HepG2 (cell line): ENCODE results near the gene PMIS2. TPM values are rescaled to one million over a fixed set of nuclear protein-coding genes. Genes with fewer than 3 reads are reported as not detected.

Source experiments
- ATAC-seq: fragments of 200-7000 bp; cut with Tn5 transposase; 3 replicates; pipeline ENCODE4 v1.9.1; 2020; ENCODE audit warnings: mild to moderate bottlenecking, moderate library complexity
- BruUV-seq: library from RNA; stranded (reverse); fragments of 400-500 nt; replicated peaks from 2 replicates; lab custom pipeline; 2021; lab: Mats Ljungman, UMichigan
- CTCF ChIA-PET: fragments of 300-600 bp; formaldehyde crosslinking; extraction: SDS; loops from one replicate; lab custom pipeline; 2021; ENCODE audit warnings: low total read pairs, inconsistent platforms, low intra/inter-chr PET ratio; lab: Yijun Ruan, JAX
- POLR2A ChIA-PET: fragments of 350-600 bp; sonication (Branson Sonifier 250); formaldehyde crosslinking; loops from one replicate; lab custom pipeline; 2020; ENCODE audit warnings: antibody characterized with exemption, inconsistent platforms; lab: Yijun Ruan, JAX
- DNase-seq: peaks from one replicate; pipeline ENCODE4 v3.0.0-alpha.2; 2015; ENCODE audit warnings: low spot score
- FAIRE-seq: peaks from 3 replicates; lab custom pipeline; 2011; peaks lifted over from hg19 to GRCh38; lab: Jason Lieb, UNC
- H2AFZ ChIP-seq: one replicate; pipeline ENCODE4 v1.6.1; 2011; ENCODE audit warnings: low read length, inconsistent platforms
- H3K27ac ChIP-seq: fragments of 300-600 bp; 3 replicates; pipeline ENCODE4 v1.8.0; 2011; ENCODE audit warnings: mixed run types, mild to moderate bottlenecking, mixed read lengths, low read length, inconsistent platforms; ENCODE audit not compliant: insufficient read depth; ENCODE audit errors: extremely low read length
- H3K27me3 ChIP-seq, 2 experiments: fragments of 200-600 bp in 1 of 2; 2 replicates in 1 of 2; 3 replicates in 1 of 2; pipeline versions ENCODE4 v1.6.0 to v1.8.0; 2011; ENCODE audit warnings: low read length in 2 of 2, mild to moderate bottlenecking in 2 of 2, moderate library complexity in 2 of 2, inconsistent platforms in 1 of 2; ENCODE audit not compliant: insufficient read depth in 2 of 2, control insufficient read depth in 1 of 2
- H3K36me3 ChIP-seq, 2 experiments: fragments of 200-600 bp in 1 of 2; replicated peaks in 1 of 2; 2 replicates in 1 of 2; 3 replicates in 1 of 2; pipeline versions ENCODE4 v1.5.1 to v1.8.0; 2011; ENCODE audit warnings: low read length in 2 of 2, inconsistent platforms in 1 of 2; ENCODE audit not compliant: insufficient read depth in 2 of 2, control insufficient read depth in 1 of 2
- H3K4me1 ChIP-seq: 2 replicates; pipeline ENCODE4 v1.5.1; 2012; ENCODE audit warnings: low read length, inconsistent platforms; ENCODE audit not compliant: insufficient read depth
- H3K4me2 ChIP-seq: 2 replicates; pipeline ENCODE4 v1.6.0; 2011; ENCODE audit warnings: low read depth, low read length, inconsistent platforms
- H3K4me3 ChIP-seq, 3 experiments: fragments of 200-600 bp in 1 of 3; sonication (generic), shearing (Covaris generic) in 1 of 3; replicated peaks in 1 of 3; 2 replicates each; pipeline ENCODE4 v1.5.1; 2011 to 2016; ENCODE audit warnings: low read length in 3 of 3, inconsistent platforms in 2 of 3, low read depth in 2 of 3, mild to moderate bottlenecking in 2 of 3, control low read depth in 1 of 3, mixed read lengths in 1 of 3; ENCODE audit not compliant: insufficient read depth in 1 of 3
- H3K79me2 ChIP-seq: one replicate; pipeline ENCODE4 v1.6.1; 2011; ENCODE audit warnings: low read length, inconsistent platforms; ENCODE audit not compliant: insufficient read depth
- H3K9ac ChIP-seq: 2 replicates; pipeline ENCODE4 v1.6.0; 2011; ENCODE audit warnings: mild to moderate bottlenecking, low read depth, low read length, inconsistent platforms; ENCODE audit not compliant: insufficient read depth
- H3K9me3 ChIP-seq: 2 replicates; pipeline ENCODE4 v1.5.1; 2012; ENCODE audit warnings: mild to moderate bottlenecking, low read length
- H4K20me1 ChIP-seq: 2 replicates; pipeline ENCODE4 v1.6.0; 2011; ENCODE audit warnings: inconsistent platforms, mild to moderate bottlenecking, low read length, moderate library complexity; ENCODE audit not compliant: insufficient read depth
- GPN1 ChIP-seq: sonication (generic); formaldehyde crosslinking; IDR thresholded peaks from 2 replicates; pipeline ENCODE4 v1.5.1; 2020; ENCODE audit warnings: missing genetic modification reagents, borderline replicate concordance
- NFKB2 ChIP-seq: sonication (generic); formaldehyde crosslinking; IDR thresholded peaks from 2 replicates; pipeline ENCODE4 v1.4.0; 2020; ENCODE audit warnings: missing genetic modification reagents, borderline replicate concordance
- PAX8 ChIP-seq: sonication (generic); formaldehyde crosslinking; IDR thresholded peaks from 2 replicates; pipeline ENCODE4 v1.8.0; 2022; ENCODE audit warnings: mild to moderate bottlenecking, missing genetic modification reagents, borderline replicate concordance
- PLSCR1 ChIP-seq: sonication (generic); formaldehyde crosslinking; IDR thresholded peaks from 2 replicates; pipeline ENCODE4 v1.5.0; 2020; ENCODE audit warnings: missing genetic modification reagents, mild to moderate bottlenecking, borderline replicate concordance
- TCF7 ChIP-seq: sonication (generic); IDR thresholded peaks from 2 replicates; pipeline ENCODE4 v1.6.1; 2016; ENCODE audit warnings: antibody characterized with exemption, low read depth
- YY1 ChIP-seq: IDR thresholded peaks from 2 replicates; pipeline ENCODE4 v1.6.1; 2011; ENCODE audit warnings: low read length, low read depth, moderate library complexity, mild to moderate bottlenecking; ENCODE audit not compliant: insufficient read depth, insufficient replicate concordance
- ZBTB21 ChIP-seq: sonication (generic); formaldehyde crosslinking; IDR thresholded peaks from 2 replicates; pipeline ENCODE4 v1.4.0; 2020; ENCODE audit warnings: missing genetic modification reagents
- ZNF20 ChIP-seq: sonication (generic); formaldehyde crosslinking; IDR thresholded peaks from 2 replicates; pipeline ENCODE4 v1.4.0; 2020; ENCODE audit warnings: mild to moderate bottlenecking, moderate library complexity, missing genetic modification reagents
- WGBS: methylation state at CpG from one replicate; pipeline ENCODE4 v1.1.6; 2017; ENCODE audit warnings: low lambda C conversion rate; 5-methylcytosine and 5-hydroxymethylcytosine counted together
- in situ Hi-C: cut with HindIII; loops from 2 replicates; pipeline ENCODE4 v1.10.0; 2017; ENCODE audit warnings: low pct_unique_long_range_greater_than_20kb; ENCODE audit not compliant: extremely low pct_ligation_motif_present
- intact Hi-C: fragments of 100-400 bp; cut with micrococcal nuclease; formaldehyde crosslinking; loops from one replicate; pipeline ENCODE4 v1.10.0; 2022; ENCODE audit not compliant: unreplicated experiment
- polyA plus RNA-seq, 8 experiments: library from polyadenylated mRNA; depleted of rRNA in 3 of 8; stranded (reverse) in 7 of 8; unstranded in 1 of 8; fragments of >200 nt; fragmentation: Illumina TruSeq in 4 of 8; extraction: Trizol in 4 of 8; gene quantifications; 2 replicates each; pipeline versions ENCODE4 v1.2.1 to v1.2.3, GENCODE V29; 2011 to 2016; ENCODE audit warnings: low read depth in 4 of 8, missing spikeins in 1 of 8, mixed read lengths in 1 of 8; ENCODE audit not compliant: insufficient read depth in 1 of 8
- total RNA-seq, 5 experiments: library from RNA; depleted of rRNA; stranded (reverse); fragments of >200 nt; fragmentation: Illumina TruSeq; extraction: Trizol; gene quantifications; 2 replicates each; pipeline ENCODE4 v1.2.3, GENCODE V29; 2016; ENCODE audit warnings: low read depth in 1 of 5

PMIS2 gene
- total and polyA plus RNA-seq, 2 of the 13 experiments (the other 11 are each of a cell fraction or from before 2014, with no cell fraction given), result not detected

GRCh38 chr19:35563207-35563829 is 22.7 kb upstream of the PMIS2 start, which contains the start of gene ATP4A:
Gene ATP4A, minus strand, starts transcription at chr19:35563658. Its CDS starts 29 bp downstream, at chr19:35563629.
- intact Hi-C loops (no loop called here), in situ Hi-C loops (no loop called here)
- H3K79me2 ChIP-seq, result no peaks in the 10 kb centered on the region
- CTCF ChIA-PET, result no interaction called here
- no peaks in the 10 kb centered on the region for H4K20me1 ChIP-seq
- no peak within 1 kb of the TSS for H3K9ac ChIP-seq
- TF ChIP-seq GPN1 (CRISPR knock-in tag), result no peak
- no peak for TF ChIP-seq TCF7
- TF ChIP-seq PLSCR1 (CRISPR knock-in tag), result no peak
- no peak for TF ChIP-seq ZBTB21
- TF ChIP-seq PAX8 (CRISPR knock-in tag), result no peak
- TF ChIP-seq NFKB2, result no peak
- TF ChIP-seq ZNF20 (CRISPR knock-in tag), result no peak
- TF ChIP-seq YY1, result no peak
- no peak within 1 kb of the TSS for H3K27ac ChIP-seq
- peaks cover 29% of the 10 kb centered on the region for H3K4me1 ChIP-seq
- H3K36me3 ChIP-seq, result no peaks in the 10 kb centered on the region
- FAIRE-seq (no peak), DNase-seq (no peak), ATAC-seq (no peak)
- no peak within 1 kb of the TSS for H2AFZ ChIP-seq
- no TSS peak for BruUV-seq
- H3K9me3 ChIP-seq, result no peaks in the 10 kb centered on the region
- WGBS, result 24% methylated on average over 13 of the region's 15 CpGs
- H3K4me3 ChIP-seq, result no peak within 1 kb of the TSS
- peaks cover 1 to 28% of the 10 kb centered on the region in 2 experiments; a peak in 3 of 5 replicates for H3K27me3 ChIP-seq
- POLR2A ChIA-PET, result no interaction called here
- no peak within 1 kb of the TSS for H3K4me2 ChIP-seq
